Measurements from ENCODE around the gene COL15A1. TPM values are rescaled to one million over a fixed set of nuclear protein-coding genes. Genes with fewer than 3 reads are reported as not detected.

Gene COL15A1
- total and polyA plus RNA-seq, 2 of the 8 experiments (the other 6 are each of a cell fraction or from before 2014, with no cell fraction given) = 0.12 to 0.15 TPM

- peaks cover 4 to 19% (median 10%) of the 10 kb centered on the region in 4 experiments for H3K4me1 ChIP-seq (replicated peaks in 1 of 4; ENCODE audit: control insufficient read depth in 3 of 4, insufficient read depth in 4 of 4, low read length in 3 of 4)
- no peak overlapping the region for H3K4ac ChIP-seq (replicated peaks; ENCODE audit: insufficient read length, low read depth, low read length)
- H3K23ac ChIP-seq (ENCODE audit: insufficient read length) = no peak overlapping the region
- no peak overlapping the region for H3K56ac ChIP-seq (replicated peaks; ENCODE audit: insufficient read length, low read depth, low read length)
- H2AFZ ChIP-seq (ENCODE audit: low read length) = no peak overlapping the region
- no peaks in the 10 kb centered on the region for H3K79me2 ChIP-seq (ENCODE audit: control insufficient read depth in 1 of 2, insufficient read depth in 2 of 2, low read length in 2 of 2)
- DNase-seq (ENCODE audit: low read depth in 1 of 2, low spot score in 2 of 2) = no peak
- no peak overlapping the region for H2BK12ac ChIP-seq (ENCODE audit: low read depth, low read length)
- CTCF ChIA-PET (ENCODE audit: partially characterized antibody) = interaction anchor here (0.8 to 4.5 kb wide), 18 partner anchors 9 to 182 kb away, joined by 3 to 28 read pairs (median 4); partner anchors contain the start of gene COL15A1
- H3K36me3 ChIP-seq (ENCODE audit: control insufficient read depth in 2 of 4, insufficient read depth in 4 of 4, low read length in 3 of 4) = no peaks in the 10 kb centered on the region
- no peak overlapping the region for H3K9ac ChIP-seq (replicated peaks in 1 of 4; ENCODE audit: extremely low read depth in 1 of 4, low read depth in 3 of 4, low read length in 3 of 4)
- no peak overlapping the region for H3K4me3 ChIP-seq (ENCODE audit: extremely low read depth in 1 of 4, insufficient read depth in 2 of 4, low read depth in 3 of 4, low read length in 4 of 4)
- POLR2A ChIA-PET (ENCODE audit: partially characterized antibody) = no interaction called here
- FAIRE-seq = no peak
- no peaks in the 10 kb centered on the region for H3K79me1 ChIP-seq (ENCODE audit: low read depth, low read length)
- H2AK5ac ChIP-seq (ENCODE audit: low read depth, low read length) = no peak overlapping the region
- peaks cover 7 to 44% (median 28%) of the 10 kb centered on the region in 4 experiments for H3K27me3 ChIP-seq (replicated peaks in 1 of 4; ENCODE audit: control insufficient read depth in 3 of 4, extremely low read depth in 1 of 4, insufficient read depth in 3 of 4, low read length in 3 of 4)
- no peak overlapping the region for H4K8ac ChIP-seq (ENCODE audit: extremely low read depth, insufficient read depth, low read length)
- H3K9me3 ChIP-seq (ENCODE audit: insufficient read depth in 2 of 2, low read depth in 1 of 2, low read length in 1 of 2) = no peaks in the 10 kb centered on the region
- no peak overlapping the region for H4K5ac ChIP-seq (ENCODE audit: insufficient read length, low read depth, low read length)
- no peak overlapping the region for H4K91ac ChIP-seq (replicated peaks; ENCODE audit: insufficient read length, low read length)
- H2BK5ac ChIP-seq (ENCODE audit: low read depth, low read length) = no peak overlapping the region
- no peak overlapping the region for H2BK15ac ChIP-seq (ENCODE audit: low read length)
- peaks cover 0 to 1% of the 10 kb centered on the region in 2 experiments for H4K20me1 ChIP-seq (replicated peaks in 1 of 2; ENCODE audit: control insufficient read depth in 1 of 2, insufficient read depth in 2 of 2, low read length in 2 of 2)
- no peak overlapping the region for H2BK120ac ChIP-seq (replicated peaks; ENCODE audit: low read depth, low read length)
- H2BK20ac ChIP-seq (ENCODE audit: low read length) = no peak overlapping the region
- 86% methylated on average over 6 of the region's 6 CpGs; no CpG with 5 or more reads in 1 of the 2 experiments for WGBS, 2 experiments (ENCODE audit: extremely low coverage in 1 of 2, insufficient coverage in 1 of 2, insufficient read length in 1 of 2, insufficient replicate concordance in 2 of 2, low coverage in 1 of 2, low lambda C conversion rate in 2 of 2, missing lambda C conversion rate in 1 of 2)
- peaks cover 5% of the 10 kb centered on the region; the same call in 1 of the 2 replicates for H3K23me2 ChIP-seq (ENCODE audit: low read depth, low read length)
- H3K27ac ChIP-seq (ENCODE audit: low read depth, low read length) = no peak overlapping the region
- H3K4me2 ChIP-seq (ENCODE audit: insufficient read depth in 1 of 2, low read depth in 2 of 2, low read length in 2 of 2) = no peak overlapping the region
- no peak overlapping the region for H3K14ac ChIP-seq (ENCODE audit: insufficient read length)
- no peak overlapping the region for H3K18ac ChIP-seq (ENCODE audit: extremely low read depth, low read length)
- TF ChIP-seq CBX8 (IDR thresholded peaks at IDR 0.05; ENCODE audit: borderline replicate concordance, low read depth, low read length) = no peak
- no peak for TF ChIP-seq TEAD4 (IDR thresholded peaks at IDR 0.05; ENCODE audit: low read depth, low read length)
- TF ChIP-seq, protein P1, sequence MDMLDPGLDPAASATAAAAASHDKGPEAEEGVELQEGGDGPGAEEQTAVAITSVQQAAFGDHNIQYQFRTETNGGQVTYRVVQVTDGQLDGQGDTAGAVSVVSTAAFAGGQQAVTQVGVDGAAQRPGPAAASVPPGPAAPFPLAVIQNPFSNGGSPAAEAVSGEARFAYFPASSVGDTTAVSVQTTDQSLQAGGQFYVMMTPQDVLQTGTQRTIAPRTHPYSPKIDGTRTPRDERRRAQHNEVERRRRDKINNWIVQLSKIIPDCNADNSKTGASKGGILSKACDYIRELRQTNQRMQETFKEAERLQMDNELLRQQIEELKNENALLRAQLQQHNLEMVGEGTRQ (IDR thresholded peaks at IDR 0.05; ENCODE audit: low read length) = no peak
- no peak for TF ChIP-seq GABPA (IDR thresholded peaks at IDR 0.05; ENCODE audit: borderline replicate concordance, insufficient read depth, low read length)
- TF ChIP-seq PHF8 (conservative IDR thresholded peaks at IDR 0.05; ENCODE audit: low read depth, low read length) = no peak
- no peak for TF ChIP-seq BRCA1 (IDR thresholded peaks at IDR 0.05; ENCODE audit: low read depth, low read length)
- no peak for TF ChIP-seq TAF7 (optimal IDR thresholded peaks at IDR 0.05; ENCODE audit: borderline replicate concordance, low read depth, low read length)
- no peak for TF ChIP-seq SP2 (IDR thresholded peaks at IDR 0.05; ENCODE audit: low read length)
- no peak for TF ChIP-seq KDM1A (IDR thresholded peaks at IDR 0.05; ENCODE audit: borderline replicate concordance, low read length)
- no peak for TF ChIP-seq TAF1 (IDR thresholded peaks at IDR 0.05; ENCODE audit: low read depth, low read length)
- TF ChIP-seq CTBP2 (IDR thresholded peaks at IDR 0.05; ENCODE audit: borderline replicate concordance, insufficient read depth, insufficient read length, low read length) = no peak
These were observed 29.9 kb downstream of the COL15A1 start for GRCh38 chr9:98973576-98973975.

Data from H1 (cell line).